Calu3 (cell line): ENCODE data around the gene BRD4. TPM values are rescaled to one million over a fixed set of nuclear protein-coding genes. Genes with fewer than 3 reads are reported as not detected.

Experiments
- BruUV-seq: library from RNA; stranded (reverse); fragments of 400-500 nt; replicated peaks from 2 replicates; lab custom pipeline; 2021; lab: Mats Ljungman, UMichigan
- CTCF ChIA-PET: fragments of 300-600 bp; sonication (Branson Sonifier 250); formaldehyde crosslinking; loops from one replicate; lab custom pipeline; 2022; ENCODE audit warnings: antibody characterized with exemption; lab: Charles Lee
- DNase-seq: peaks from one replicate; pipeline ENCODE4 v3.0.0; 2022
- H3K27ac Mint-ChIP-seq: one replicate; pipeline ENCODE4 v1.8.0; 2022; ENCODE audit warnings: mixed read lengths; ENCODE audit not compliant: unreplicated experiment
- H3K27me3 Mint-ChIP-seq: one replicate; pipeline ENCODE4 v1.8.0; 2022; ENCODE audit warnings: mixed read lengths; ENCODE audit not compliant: unreplicated experiment
- H3K36me3 Mint-ChIP-seq: one replicate; pipeline ENCODE4 v1.8.0; 2022; ENCODE audit warnings: mild to moderate bottlenecking, moderate library complexity, mixed read lengths; ENCODE audit not compliant: insufficient read depth, unreplicated experiment
- H3K4me1 Mint-ChIP-seq: one replicate; pipeline ENCODE4 v1.8.0; 2022; ENCODE audit warnings: mild to moderate bottlenecking, low read depth, mixed read lengths; ENCODE audit not compliant: unreplicated experiment
- H3K4me3 Mint-ChIP-seq: one replicate; pipeline ENCODE4 v1.8.0; 2022; ENCODE audit warnings: mild to moderate bottlenecking, low read depth, moderate library complexity, mixed read lengths; ENCODE audit not compliant: unreplicated experiment
- H3K9me3 Mint-ChIP-seq: one replicate; pipeline ENCODE4 v1.8.0; 2022; ENCODE audit warnings: low read depth, mixed read lengths; ENCODE audit not compliant: unreplicated experiment
- intact Hi-C: fragments of 100-400 bp; cut with micrococcal nuclease; formaldehyde crosslinking; loops from one replicate; pipeline ENCODE4 v1.10.0; 2022; ENCODE audit not compliant: unreplicated experiment
- total RNA-seq: library from RNA; stranded (reverse); gene quantifications from 2 replicates; pipeline ENCODE4 v1.2.3, GENCODE V29; 2022
- TF ChIP-seq, protein P1 (sequence below): fragments of 200-600 bp; IDR thresholded peaks from one replicate; pipeline ENCODE4 v1.8.0; 2022; ENCODE audit warnings: antibody characterized with exemption; ENCODE audit not compliant: unreplicated experiment

Gene BRD4
- total RNA-seq, 1 experiment from 2014 or later = 93.9 TPM

- Mint-ChIP-seq H3K4me1 (peaks cover 12% of the 10 kb centered on the region), H3K9me3 (no peaks in the 10 kb centered on the region), H3K27ac (no peak overlapping the region), H3K36me3 (peaks cover 53% of the 10 kb centered on the region), H3K4me3 (no peak overlapping the region), H3K27me3 (no peaks in the 10 kb centered on the region)
- CTCF ChIA-PET = interaction anchor here (0.5 kb wide), 1 partner anchor 742 kb away, joined by 4 read pairs; no protein-coding TSS in a partner anchor
- no peak for DNase-seq
- no TSS peak for BruUV-seq
- intact Hi-C loops = no loop called here
- TF ChIP-seq, protein P1, sequence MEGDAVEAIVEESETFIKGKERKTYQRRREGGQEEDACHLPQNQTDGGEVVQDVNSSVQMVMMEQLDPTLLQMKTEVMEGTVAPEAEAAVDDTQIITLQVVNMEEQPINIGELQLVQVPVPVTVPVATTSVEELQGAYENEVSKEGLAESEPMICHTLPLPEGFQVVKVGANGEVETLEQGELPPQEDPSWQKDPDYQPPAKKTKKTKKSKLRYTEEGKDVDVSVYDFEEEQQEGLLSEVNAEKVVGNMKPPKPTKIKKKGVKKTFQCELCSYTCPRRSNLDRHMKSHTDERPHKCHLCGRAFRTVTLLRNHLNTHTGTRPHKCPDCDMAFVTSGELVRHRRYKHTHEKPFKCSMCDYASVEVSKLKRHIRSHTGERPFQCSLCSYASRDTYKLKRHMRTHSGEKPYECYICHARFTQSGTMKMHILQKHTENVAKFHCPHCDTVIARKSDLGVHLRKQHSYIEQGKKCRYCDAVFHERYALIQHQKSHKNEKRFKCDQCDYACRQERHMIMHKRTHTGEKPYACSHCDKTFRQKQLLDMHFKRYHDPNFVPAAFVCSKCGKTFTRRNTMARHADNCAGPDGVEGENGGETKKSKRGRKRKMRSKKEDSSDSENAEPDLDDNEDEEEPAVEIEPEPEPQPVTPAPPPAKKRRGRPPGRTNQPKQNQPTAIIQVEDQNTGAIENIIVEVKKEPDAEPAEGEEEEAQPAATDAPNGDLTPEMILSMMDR = no peak
These were observed 88.1 kb downstream of the BRD4 start for GRCh38 chr19:15244106-15244803.

GRCh38 chr19:15243236-15243957 is 88.9 kb downstream of the BRD4 start:
- no peak overlapping the region for H3K4me3 Mint-ChIP-seq
- no peak for DNase-seq
- H3K36me3 Mint-ChIP-seq = peaks cover 57% of the 10 kb centered on the region
- TF ChIP-seq, protein P1 = no peak
- intact Hi-C loops = no loop called here
- H3K27ac Mint-ChIP-seq = no peak overlapping the region
- CTCF ChIA-PET = no interaction called here
- no peaks in the 10 kb centered on the region for H3K9me3 Mint-ChIP-seq
- H3K4me1 Mint-ChIP-seq = peaks cover 4% of the 10 kb centered on the region
- BruUV-seq = no TSS peak
- no peaks in the 10 kb centered on the region for H3K27me3 Mint-ChIP-seq

GRCh38 chr19:15241259-15241910 is 91.0 kb downstream of the BRD4 start:
- BruUV-seq = no TSS peak
- Mint-ChIP-seq H3K36me3 (peaks cover 66% of the 10 kb centered on the region), H3K27ac (no peak overlapping the region), H3K4me1 (no peaks in the 10 kb centered on the region), H3K4me3 (no peak overlapping the region), H3K27me3 (no peaks in the 10 kb centered on the region), H3K9me3 (no peaks in the 10 kb centered on the region)
- DNase-seq = no peak
- intact Hi-C loops = no loop called here
- TF ChIP-seq, protein P1 = no peak
- CTCF ChIA-PET = interaction anchor here (0.6 kb wide), 1 partner anchor 17 kb away, joined by 3 read pairs; no protein-coding TSS in a partner anchor

DNA sequence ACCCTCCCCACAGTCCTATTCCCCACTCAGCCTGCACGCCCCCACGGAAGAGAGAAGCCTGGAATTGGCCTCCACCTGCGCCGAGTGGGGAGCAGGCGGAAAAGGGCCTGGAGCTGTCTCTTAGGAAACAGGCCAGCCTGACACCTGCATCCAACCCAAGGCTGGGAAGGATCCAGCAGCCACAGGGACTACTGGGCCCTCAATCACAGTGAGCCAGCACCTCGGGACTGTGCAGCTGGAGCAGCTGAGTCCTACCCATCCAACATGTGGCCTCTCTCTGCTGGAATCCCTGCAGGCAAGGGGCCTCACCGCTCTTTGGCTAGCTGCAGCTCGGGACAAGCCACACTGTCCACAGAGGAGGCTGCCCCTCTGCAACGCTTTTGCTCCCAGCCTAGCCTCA is 91.8 kb downstream of the BRD4 start:
- Mint-ChIP-seq H3K4me3 (no peak overlapping the region), H3K36me3 (peaks cover 67% of the 10 kb centered on the region), H3K27me3 (no peaks in the 10 kb centered on the region), H3K9me3 (no peaks in the 10 kb centered on the region), H3K27ac (no peak overlapping the region), H3K4me1 (no peaks in the 10 kb centered on the region)
- TF ChIP-seq, protein P1 = no peak
- CTCF ChIA-PET = no interaction called here
- intact Hi-C loops = no loop called here
- no peak for DNase-seq
- no TSS peak for BruUV-seq
